Measurements from ENCODE around the gene SGMS1.
"Not testable (repeated sequence)": the region's sequence is repeated elsewhere in the genome, so short reads cannot be mapped to it uniquely, and the experiment has no call there.

SGMS1 gene

DNA sequence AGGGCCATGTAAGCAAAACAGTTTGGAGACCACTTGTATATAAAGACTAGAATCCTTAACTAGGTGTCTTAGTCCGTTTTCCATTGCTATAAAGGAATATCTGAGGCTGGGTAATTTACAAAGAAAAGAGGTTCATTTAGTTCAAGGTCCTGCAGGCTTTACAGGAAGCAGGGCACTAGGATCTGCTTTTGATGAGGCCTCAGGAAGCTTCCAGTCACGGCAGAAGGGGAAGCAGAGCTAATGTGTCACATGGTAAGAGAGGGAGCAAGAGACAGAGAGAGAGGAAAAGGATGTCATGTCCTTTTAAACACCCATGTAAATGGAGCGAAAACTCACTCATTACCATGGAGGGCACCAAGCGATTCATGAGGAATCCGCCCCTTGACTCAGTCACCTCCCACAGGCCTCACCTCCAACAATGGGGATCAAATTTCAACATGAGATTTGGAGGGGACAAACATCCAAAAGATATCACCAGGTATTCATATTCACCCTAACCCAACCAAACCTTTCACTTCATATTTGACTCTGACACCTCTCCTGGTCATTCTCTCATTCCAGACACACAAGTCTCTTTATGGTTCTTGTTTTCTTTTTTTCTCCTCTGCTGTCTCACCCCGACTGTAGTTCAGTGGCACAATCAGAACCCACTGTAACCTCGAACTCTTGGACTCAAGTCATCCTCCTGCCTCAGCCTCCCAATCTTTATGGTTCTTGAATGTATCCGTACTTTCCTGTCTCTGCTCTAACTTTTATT, 342.4 kb downstream of the SGMS1 start:
- no peak for DNase-seq

DNA sequence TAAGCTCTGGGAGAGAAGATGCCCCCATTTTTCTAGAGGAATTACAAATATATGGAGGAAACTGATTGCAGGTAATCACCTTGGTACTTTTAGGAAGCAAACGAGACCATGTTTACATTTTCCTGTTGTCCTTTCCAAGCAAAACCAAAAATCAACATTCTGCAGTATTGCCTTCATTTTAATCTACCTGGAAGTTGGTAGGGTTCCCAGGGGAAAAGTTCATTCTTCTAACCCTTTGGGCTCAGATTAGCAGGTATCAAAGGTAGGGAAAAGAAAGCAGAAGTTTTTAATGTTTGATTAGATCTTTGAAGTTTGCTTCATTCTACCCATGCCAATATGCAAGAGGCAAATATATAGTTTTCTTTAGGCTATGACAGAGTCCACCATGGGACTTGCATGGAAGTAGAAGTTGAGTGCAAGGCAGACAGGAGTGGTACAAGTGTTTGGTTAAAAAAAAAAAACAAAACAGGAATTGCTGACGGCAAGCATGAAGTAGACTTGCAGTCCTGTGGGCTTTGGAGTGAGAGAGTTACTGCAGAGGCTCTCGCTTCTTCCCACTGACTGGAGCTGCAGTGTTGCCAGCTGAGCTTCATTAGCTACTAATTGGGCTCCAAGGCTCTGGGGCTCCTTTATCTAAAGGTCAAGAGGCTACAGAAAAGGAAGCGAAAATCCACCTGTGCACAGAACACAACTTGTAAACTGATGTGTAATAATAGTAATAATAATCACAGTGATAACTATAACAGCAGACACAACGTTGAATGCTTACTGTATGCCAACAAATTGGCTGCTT, 343.5 kb downstream of the SGMS1 start:
- no peak for DNase-seq

DNA sequence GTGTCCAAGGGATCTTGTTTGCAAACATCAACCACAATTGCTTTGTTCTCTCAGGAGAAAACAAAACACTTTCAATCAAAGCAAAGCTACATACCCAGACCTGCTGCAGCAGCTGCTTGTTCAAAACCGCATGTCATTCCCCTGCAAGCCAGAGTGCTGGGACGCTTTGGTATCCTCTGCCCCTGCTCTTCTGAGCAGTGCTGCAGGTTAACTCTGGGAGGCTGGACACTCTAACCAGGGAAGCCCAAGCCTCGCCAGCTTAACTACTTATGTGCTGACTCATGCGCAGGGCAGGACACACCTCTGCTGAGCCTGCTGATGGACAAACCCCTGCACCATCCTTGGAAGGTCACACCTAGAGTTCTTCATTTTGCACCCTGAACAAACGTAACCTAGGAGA, 344.3 kb downstream of the SGMS1 start:
- DNase-seq = no peak

DNA sequence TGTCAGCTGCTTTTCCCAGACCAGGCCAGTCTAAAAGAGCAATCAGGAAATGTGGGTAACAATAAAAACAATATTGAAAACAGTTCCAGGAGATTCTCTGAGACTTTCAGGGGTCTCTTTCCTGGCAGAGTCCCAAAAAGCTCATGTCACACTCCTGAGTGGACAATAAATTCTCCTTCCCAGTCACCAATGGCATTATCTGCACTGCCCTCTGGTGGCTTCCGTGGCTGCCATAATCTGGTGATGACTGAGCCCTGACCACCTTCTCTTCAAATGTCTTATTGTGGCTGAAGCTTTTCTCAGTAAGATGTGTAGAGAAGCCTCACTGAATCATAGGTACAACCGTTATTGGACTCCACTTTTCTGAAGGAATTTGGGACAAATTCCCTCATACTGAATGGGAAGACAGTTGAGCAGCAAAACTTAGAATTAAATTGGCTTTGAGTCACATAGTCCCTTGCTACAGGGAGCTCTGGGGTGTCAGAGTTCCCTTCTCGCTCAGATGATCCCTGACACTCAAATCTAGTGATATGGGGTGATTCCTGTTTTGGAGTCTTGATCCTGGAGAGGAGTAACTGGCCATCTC, 348.0 kb downstream of the SGMS1 start:
- DNase-seq = no peak

DNA sequence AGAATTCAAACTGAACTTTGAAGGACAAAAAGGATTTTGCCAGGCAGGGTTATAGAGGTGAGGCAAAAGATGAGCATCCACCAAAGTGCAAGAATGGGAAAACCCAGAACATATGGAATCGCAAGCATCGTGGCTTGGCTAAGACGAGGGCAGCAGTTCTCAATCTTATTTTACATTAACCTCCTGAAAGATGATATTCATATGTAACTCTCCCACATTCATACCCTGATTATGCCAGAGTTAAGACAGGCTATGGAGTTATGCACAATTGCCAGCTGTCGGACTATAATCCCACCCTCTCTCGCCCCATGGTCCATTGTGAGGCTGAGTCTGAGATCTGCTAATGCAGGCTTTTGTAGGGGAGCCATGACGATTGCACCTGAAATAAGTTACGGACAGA, 351.2 kb downstream of the SGMS1 start:
- DNase-seq = no peak

DNA sequence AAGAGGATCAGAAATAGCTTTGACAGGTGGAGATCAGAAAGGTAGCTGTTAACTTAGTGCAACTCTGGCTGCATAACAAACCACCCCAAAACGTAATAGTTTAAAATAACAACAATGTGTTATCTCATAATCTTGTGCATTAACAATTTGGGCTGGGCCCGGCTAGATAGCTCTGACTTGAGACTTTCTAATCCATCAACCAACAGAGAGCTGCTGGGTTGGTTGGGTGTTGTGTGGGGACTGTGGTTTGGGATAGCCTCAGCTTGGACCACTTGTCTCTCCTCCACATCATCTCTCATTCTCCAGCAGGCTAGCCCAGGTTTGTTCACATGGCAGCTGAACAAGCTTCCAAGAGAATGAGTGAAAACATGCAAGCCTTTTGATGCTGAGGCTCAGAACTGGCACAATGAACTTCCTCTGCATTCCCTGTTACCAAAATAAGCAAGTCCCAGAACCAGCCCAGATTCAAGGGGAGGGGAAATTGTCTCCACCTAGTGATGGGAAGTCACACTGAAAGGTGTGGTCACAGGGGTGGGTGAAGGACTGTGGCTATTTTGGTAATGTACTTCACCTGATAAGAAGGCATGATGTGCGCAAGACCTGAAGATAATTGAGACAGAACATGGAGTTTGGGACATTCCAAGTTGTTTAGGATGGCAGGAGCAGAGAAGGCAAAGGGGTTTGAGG, 352.0 kb downstream of the SGMS1 start:
- no peak for DNase-seq

DNA sequence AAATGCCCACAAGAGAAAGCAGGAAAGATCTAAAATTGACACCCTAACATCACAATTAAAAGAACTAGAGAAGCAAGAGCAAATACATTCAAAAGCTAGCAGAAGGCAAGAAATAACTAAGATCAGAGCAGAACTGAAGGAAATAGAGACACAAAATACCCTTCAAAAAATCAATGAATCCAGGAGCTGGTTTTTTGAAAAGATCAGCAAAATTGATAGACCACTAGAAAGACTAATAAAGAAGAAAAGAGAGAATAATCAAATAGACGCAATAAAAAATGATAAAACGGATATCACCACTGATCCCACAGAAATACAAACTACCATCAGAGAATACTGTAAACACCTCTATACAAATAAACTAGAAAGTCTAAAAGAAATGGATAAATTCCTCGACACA, 355.9 kb downstream of the SGMS1 start:
- DNase-seq = not testable (repeated sequence)

DNA sequence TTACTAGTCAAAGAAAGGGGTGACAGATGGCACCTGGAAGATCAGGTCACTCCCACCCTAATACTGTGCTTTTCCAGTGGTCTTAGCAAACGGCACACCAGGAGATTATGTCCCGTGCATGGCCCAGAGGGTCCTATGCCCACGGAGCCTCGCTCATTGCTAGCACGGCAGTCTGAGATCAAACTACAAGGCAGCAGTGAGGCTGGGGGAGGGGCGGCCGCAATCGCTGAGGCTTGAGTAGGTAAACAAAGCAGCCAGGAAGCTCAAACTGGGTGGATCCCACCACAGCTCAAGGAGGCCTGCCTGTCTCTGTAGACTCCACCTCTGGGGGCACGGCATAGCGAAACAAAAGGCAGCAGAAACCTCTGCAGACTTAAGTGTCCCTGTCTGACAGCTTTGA, 361.1 kb downstream of the SGMS1 start:
- DNase-seq = not testable (repeated sequence)

DNA sequence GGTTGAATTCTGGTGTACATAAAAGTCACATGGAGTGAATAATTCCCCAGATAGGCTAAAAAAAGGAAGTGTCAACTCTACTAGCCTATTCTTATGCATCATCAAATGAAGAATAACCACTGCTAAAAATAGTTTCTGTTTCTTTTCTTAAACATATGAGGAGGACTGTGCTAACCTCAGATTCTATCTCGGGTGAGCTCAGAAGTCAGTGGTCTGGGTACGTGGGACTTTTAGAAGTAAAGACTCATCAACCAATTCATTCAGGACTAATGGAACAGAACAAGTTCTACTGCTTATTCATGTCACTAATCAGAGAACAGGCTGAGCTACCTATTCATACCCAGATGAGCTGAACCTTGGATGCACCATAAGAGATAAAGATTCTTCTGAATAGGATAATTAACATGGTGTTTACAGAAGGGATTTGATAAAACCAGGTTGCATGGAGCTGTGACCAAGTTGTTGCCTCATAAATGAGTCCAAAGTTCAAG, 362.9 kb downstream of the SGMS1 start:
- no peak for DNase-seq
